Hepatocyte (in vitro differentiated cells): Measurements from ENCODE around the gene CFAP65. TPM values are rescaled to one million over a fixed set of nuclear protein-coding genes. Genes with fewer than 3 reads are reported as not detected.

Experiments
- DNase-seq: peaks from one replicate; pipeline ENCODE4 v3.0.0-alpha.2; 2016; ENCODE audit warnings: low spot score
- H2AFZ ChIP-seq: fragments of 200-600 bp; sonication (generic); 2 replicates; pipeline ENCODE4 v1.6.0; 2016; ENCODE audit warnings: antibody characterized with exemption, mild to moderate bottlenecking
- H3K27ac ChIP-seq: fragments of 200-600 bp; sonication (generic); 2 replicates; pipeline ENCODE4 v1.5.1; 2016; ENCODE audit warnings: mild to moderate bottlenecking
- H3K27me3 ChIP-seq: fragments of 200-600 bp; sonication (generic); 2 replicates; pipeline ENCODE4 v1.6.1; 2016
- H3K36me3 ChIP-seq: fragments of 200-600 bp; sonication (generic); replicated peaks from 2 replicates; pipeline ENCODE4 v1.5.1; 2016; ENCODE audit warnings: low read depth; ENCODE audit not compliant: insufficient read depth
- H3K4me1 ChIP-seq: fragments of 200-600 bp; sonication (generic); 2 replicates; pipeline ENCODE4 v1.5.1; 2016; ENCODE audit warnings: mild to moderate bottlenecking, moderate library complexity; ENCODE audit not compliant: insufficient read depth
- H3K4me2 ChIP-seq: fragments of 200-600 bp; sonication (generic); 2 replicates; pipeline ENCODE4 v1.6.0; 2016
- H3K4me3 ChIP-seq: fragments of 200-600 bp; sonication (generic); 2 replicates; pipeline ENCODE4 v1.5.1; 2016; ENCODE audit warnings: mild to moderate bottlenecking
- H3K79me2 ChIP-seq: fragments of 200-600 bp; sonication (generic); 2 replicates; pipeline ENCODE4 v1.6.0; 2017; ENCODE audit warnings: mild to moderate bottlenecking
- H3K9me2 ChIP-seq: fragments of 200-600 bp; sonication (generic); replicated peaks from 2 replicates; pipeline ENCODE4 v1.6.0; 2017; ENCODE audit warnings: mild to moderate bottlenecking; ENCODE audit not compliant: insufficient read depth
- H3K9me3 ChIP-seq: fragments of 200-600 bp; sonication (generic); 2 replicates; pipeline ENCODE4 v1.5.1; 2016; ENCODE audit warnings: low read depth, mild to moderate bottlenecking
- H4K20me1 ChIP-seq: fragments of 200-600 bp; sonication (generic); 2 replicates; pipeline ENCODE4 v1.6.0; 2016; ENCODE audit warnings: mild to moderate bottlenecking; ENCODE audit not compliant: insufficient read depth, poor library complexity, severe bottlenecking
- CTCF ChIP-seq: fragments of 200-600 bp; sonication (generic); IDR thresholded peaks from 2 replicates; pipeline ENCODE4 v1.5.1; 2016; ENCODE audit warnings: antibody characterized with exemption, mild to moderate bottlenecking; ENCODE audit not compliant: poor library complexity
- EZH2 ChIP-seq: fragments of 200-600 bp; sonication (generic); IDR thresholded peaks from 2 replicates; pipeline ENCODE4 v1.6.1; 2016; ENCODE audit warnings: antibody characterized with exemption, mild to moderate bottlenecking, borderline replicate concordance
- EZH2phosphoT487 ChIP-seq: fragments of 200-600 bp; sonication (generic); IDR thresholded peaks from one replicate; pipeline ENCODE4 v1.6.1; 2018; ENCODE audit warnings: antibody characterized with exemption, mild to moderate bottlenecking, low read depth, moderate library complexity; ENCODE audit not compliant: unreplicated experiment, severe bottlenecking
- WGBS: methylation state at CpG from one replicate; pipeline ENCODE4 v1.1.6; 2016; ENCODE audit warnings: low lambda C conversion rate; ENCODE audit errors: missing lambda C conversion rate; 5-methylcytosine and 5-hydroxymethylcytosine counted together
- polyA plus RNA-seq: library from polyadenylated mRNA; unstranded; fragments of >200 nt; fragmentation: Nextera tagmentation; extraction: Ambion mirVana; gene quantifications from 2 replicates; pipeline ENCODE4 v1.2.1, GENCODE V29; 2016
- total RNA-seq: library from RNA; depleted of rRNA; stranded (reverse); fragments of >200 nt; gene quantifications from 2 replicates; pipeline ENCODE4 v1.2.3, GENCODE V29; 2014

The CFAP65 gene
- total and polyA plus RNA-seq, 2 experiments from 2014 or later, result 0.03 to 0.05 TPM

- peak; percentile 95 for DNase-seq
- Histone ChIP-seq H4K20me1 (no peaks in the 10 kb centered on the region), H3K4me1 (peaks cover 17% of the 10 kb centered on the region), H3K27ac (peak overlapping the region; percentile 85), H3K79me2 (no peaks in the 10 kb centered on the region), H3K9me2 (no peaks in the 10 kb centered on the region), H3K36me3 (no peaks in the 10 kb centered on the region), H3K9me3 (no peaks in the 10 kb centered on the region), H3K4me2 (peak overlapping the region; percentile 93), H2AFZ (peak overlapping the region; percentile 45), H3K27me3 (peaks cover 79% of the 10 kb centered on the region), H3K4me3 (peak overlapping the region; percentile 49)
- TF ChIP-seq EZH2phosphoT487, result peak; percentile 60
- TF ChIP-seq EZH2, result peak; percentile 50
- TF ChIP-seq CTCF, result no peak
- WGBS, result 2% methylated on average over 31 of the region's 70 CpGs
Measured at GRCh38 chr2:219001577-219002394, 39.5 kb downstream of the CFAP65 start.

GRCh38 chr2:219001100-219001576 is 40.2 kb downstream of the CFAP65 start:
- Histone ChIP-seq H3K27me3 (peaks cover 84% of the 10 kb centered on the region), H4K20me1 (no peaks in the 10 kb centered on the region), H3K4me3 (peak overlapping the region; percentile 3), H3K27ac (peak overlapping the region; percentile 85), H3K4me2 (peak overlapping the region; percentile 93), H3K4me1 (peaks cover 17% of the 10 kb centered on the region), H3K9me3 (no peaks in the 10 kb centered on the region), H2AFZ (peak overlapping the region; percentile 45), H3K36me3 (no peaks in the 10 kb centered on the region), H3K9me2 (no peaks in the 10 kb centered on the region), H3K79me2 (no peaks in the 10 kb centered on the region)
- peak; percentile 31 for DNase-seq
- WGBS, result 13% methylated on average over 25 of the region's 26 CpGs
- no peak for TF ChIP-seq EZH2
- peak; percentile 34 for TF ChIP-seq EZH2phosphoT487

GRCh38 chr2:219000569-219000960 is 40.8 kb downstream of the CFAP65 start:
- no peaks in the 10 kb centered on the region for H3K9me2 ChIP-seq
- H3K9me3 ChIP-seq, result no peaks in the 10 kb centered on the region
- no peak overlapping the region for H3K4me3 ChIP-seq
- no peaks in the 10 kb centered on the region for H4K20me1 ChIP-seq
- peak overlapping the region; percentile 93 for H3K4me2 ChIP-seq
- no peak overlapping the region for H3K27ac ChIP-seq
- H3K79me2 ChIP-seq, result no peaks in the 10 kb centered on the region
- DNase-seq, result no peak
- WGBS, result 28% methylated on average over 8 of the region's 8 CpGs
- peaks cover 84% of the 10 kb centered on the region for H3K27me3 ChIP-seq
- no peaks in the 10 kb centered on the region for H3K36me3 ChIP-seq
- H3K4me1 ChIP-seq, result peaks cover 17% of the 10 kb centered on the region
- TF ChIP-seq CTCF (no peak), EZH2 (no peak), EZH2phosphoT487 (no peak)
- H2AFZ ChIP-seq, result no peak overlapping the region

GRCh38 chr2:218999881-219000568 is 41.3 kb downstream of the CFAP65 start:
- DNase-seq, result peak; percentile 40
- H3K4me2 ChIP-seq, result no peak overlapping the region
- H3K27me3 ChIP-seq, result peaks cover 84% of the 10 kb centered on the region

More at GRCh38 chr2:218999881-219000568, 41.3 kb downstream of the CFAP65 start:
- Histone ChIP-seq H3K4me1 (peaks cover 17% of the 10 kb centered on the region), H3K79me2 (no peaks in the 10 kb centered on the region), H3K4me3 (no peak overlapping the region), H3K27ac (no peak overlapping the region), H3K36me3 (no peaks in the 10 kb centered on the region), H2AFZ (no peak overlapping the region), H4K20me1 (no peaks in the 10 kb centered on the region), H3K9me3 (no peaks in the 10 kb centered on the region), H3K9me2 (no peaks in the 10 kb centered on the region)
- TF ChIP-seq CTCF (no peak), EZH2phosphoT487 (no peak), EZH2 (no peak)
- 14% methylated on average over 7 of the region's 9 CpGs for WGBS
